Left renal cortex interstitium (tissue), 4 donors: ENCODE measurements around the gene MKKS. TPM values are rescaled to one million over a fixed set of nuclear protein-coding genes. Genes with fewer than 3 reads are reported as not detected.
"Not testable (repeated sequence)": the region's sequence is repeated elsewhere in the genome, so short reads cannot be mapped to it uniquely, and the experiment has no call there.

Source experiments
- DNase-seq, 4 donors: peaks; one replicate each; pipeline ENCODE4 v3.0.0-alpha.2; 2013; ENCODE audit warnings: low read depth in 4 of 4, low spot score in 2 of 4, missing footprints in 1 of 4
- polyA plus RNA-seq, 4 donors: library from polyadenylated mRNA; unstranded; fragments of 120-200 nt; gene quantifications; one replicate each; pipeline ENCODE4 v1.2.1, GENCODE V29; 2013; ENCODE audit not compliant: insufficient read length in 4 of 4

MKKS gene
- polyA plus RNA-seq, 4 donors = 29.8 to 39.0 (median 32.2) TPM

DNA sequence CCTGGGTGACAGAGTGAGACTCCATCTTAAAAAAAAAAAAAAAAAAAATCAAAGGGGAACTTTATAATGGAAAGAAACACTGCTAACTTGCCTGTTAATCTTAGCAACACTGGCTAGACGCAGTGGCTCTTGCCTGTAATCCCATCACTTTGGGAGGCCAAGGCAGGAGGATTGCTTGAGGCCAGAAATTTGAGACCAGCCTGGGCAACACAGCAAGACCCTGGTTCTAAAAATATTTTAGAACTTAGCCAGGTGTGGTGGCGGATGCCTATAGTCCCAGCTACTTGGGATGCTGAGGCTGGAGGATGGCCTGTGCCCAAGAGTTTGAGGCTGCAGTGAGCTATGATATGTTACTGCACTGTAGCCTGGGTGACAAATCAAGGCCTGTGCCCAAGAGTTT is 16.8 kb downstream of the MKKS start:
- DNase-seq = not testable (repeated sequence)

- no peak for DNase-seq
Measured at GRCh38 chr20:10415013-10415650, 18.9 kb downstream of the MKKS start.

- DNase-seq = no peak
Measured at GRCh38 chr20:10412591-10413408, 21.2 kb downstream of the MKKS start.

DNA sequence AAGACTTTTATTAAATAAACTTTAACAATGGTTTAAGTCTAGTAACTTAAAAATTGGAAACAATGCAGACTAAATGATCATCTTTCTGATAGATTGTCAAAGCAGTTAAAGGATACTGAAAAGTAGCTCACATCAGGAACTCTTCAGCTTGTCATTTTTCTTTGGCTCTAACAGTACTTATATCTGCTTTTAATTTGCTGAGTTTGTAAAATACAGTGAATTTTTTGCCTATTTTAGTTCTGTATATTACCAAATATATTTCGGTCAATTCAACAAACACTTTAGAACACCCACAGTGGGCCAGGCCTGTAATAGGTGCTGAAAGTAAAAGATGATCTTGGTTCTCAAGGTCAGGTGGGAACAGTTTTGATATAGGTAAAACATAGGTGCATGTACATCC is 22.3 kb downstream of the MKKS start:
- DNase-seq = no peak

DNA sequence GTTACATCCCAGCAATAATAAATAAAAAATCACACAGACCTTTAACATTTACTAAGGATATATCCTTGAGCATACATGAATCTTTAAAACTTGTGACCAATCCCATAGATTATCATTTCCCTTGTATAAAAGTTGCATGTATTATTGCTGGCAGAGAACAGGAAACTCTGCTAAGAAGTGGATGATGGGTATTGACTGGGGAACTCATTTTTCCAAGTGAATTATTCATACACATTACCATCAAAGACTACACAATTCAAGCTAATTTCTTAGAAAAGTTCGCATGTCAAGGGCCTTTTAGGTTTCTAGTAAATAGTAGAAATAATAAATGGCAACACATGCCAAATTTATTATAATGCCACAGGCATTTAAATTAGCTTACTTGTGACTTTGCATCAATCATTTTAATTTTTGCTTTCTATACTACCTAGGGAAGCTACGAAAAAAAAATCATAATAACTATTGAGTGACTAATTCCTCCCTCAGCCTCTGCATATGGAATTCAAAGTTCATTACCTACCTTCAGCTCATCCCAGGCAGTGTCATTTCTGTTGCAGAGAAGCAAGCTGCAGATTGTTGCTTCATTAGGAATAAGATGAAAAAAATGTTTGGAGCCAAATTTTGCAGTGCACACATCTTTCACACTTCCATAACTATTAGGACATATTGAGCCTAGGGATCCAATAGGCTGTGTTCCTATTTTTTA is 25.8 kb downstream of the MKKS start:
- DNase-seq = no peak

DNA sequence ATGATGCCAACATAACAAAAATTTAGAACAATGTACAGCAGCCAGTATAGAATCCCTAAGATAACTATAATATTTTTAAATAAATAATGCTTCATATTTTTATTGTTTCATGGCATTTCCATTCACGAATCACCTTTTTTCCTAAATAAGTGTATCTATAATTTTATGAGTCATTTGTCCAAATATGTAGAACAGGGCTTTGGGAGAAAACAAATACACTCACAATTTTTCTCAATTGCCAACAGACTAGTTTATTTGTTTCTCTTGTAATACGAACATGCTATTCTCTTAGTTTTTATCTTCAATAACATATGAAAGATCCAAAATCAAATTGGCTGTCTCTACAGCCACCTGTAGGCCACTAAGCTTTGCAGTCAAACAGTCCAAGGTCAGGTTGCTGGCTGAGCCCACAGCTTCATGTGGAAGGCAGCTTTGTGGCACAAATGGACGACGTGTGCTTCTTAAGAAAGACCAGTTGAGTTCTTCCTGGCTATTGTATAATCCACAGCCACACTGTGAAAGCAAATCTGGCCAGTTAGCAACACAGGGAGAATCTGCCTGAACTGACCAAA is 29.0 kb downstream of the MKKS start:
- DNase-seq = no peak

DNA sequence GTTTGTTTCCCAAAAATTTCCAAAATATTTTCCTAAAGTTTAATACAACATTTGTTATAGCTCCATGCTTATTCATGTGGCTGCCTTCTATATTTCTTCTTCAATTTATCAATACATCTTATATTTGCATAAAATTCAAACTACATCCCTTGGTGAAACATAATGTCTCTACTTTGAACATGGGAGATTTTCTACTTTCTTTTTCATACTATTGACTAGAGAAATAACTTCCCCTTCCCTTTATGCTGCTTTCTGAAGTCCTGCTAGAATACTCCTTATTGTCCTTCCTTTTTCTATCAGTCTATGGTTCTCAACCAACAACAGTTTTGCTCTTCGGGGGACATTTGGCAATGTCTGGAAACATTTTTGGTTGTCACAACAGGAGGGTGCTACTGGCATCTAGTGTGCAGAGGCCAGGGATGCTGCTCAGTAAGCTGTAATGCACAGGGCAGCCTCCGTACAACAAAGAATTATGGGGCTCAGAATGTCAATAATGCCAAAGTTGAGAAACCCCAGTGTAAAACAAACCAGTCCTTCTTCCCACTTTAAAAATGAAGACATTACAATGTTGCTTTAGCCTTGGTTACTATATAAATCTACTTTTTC is 29.9 kb downstream of the MKKS start:
- no peak for DNase-seq

DNA sequence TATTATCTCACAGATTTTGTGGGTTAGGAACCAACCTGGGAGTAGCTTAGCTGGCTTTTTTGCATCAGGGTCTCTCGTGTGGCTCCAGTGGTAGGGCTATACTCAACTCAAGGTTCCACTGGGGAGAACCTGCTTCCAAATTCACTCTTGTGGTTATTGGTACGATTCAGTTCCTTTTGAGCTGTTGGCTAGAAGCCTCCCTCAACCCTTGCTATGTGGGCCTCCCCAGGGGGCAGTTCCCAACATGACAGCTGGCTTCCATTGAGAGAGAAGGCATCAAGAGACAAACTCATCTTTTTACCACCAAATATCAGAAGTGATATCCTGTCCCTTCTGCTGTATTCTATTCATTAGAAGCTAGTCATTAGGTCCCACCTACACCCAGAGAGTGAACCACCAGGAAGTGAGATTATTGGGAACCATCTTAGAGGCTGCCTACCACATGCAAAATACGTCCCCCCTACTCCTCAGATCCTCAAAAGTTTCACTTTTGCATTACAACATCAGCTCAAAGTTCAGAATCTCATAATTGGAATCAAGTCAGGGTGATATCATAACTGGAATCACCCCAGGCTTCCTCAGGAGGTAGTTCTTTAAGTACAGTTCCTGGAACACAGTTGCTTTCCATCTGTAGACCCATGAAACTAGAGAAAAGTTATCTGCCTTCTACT is 30.9 kb downstream of the MKKS start:
- DNase-seq = no peak

DNA sequence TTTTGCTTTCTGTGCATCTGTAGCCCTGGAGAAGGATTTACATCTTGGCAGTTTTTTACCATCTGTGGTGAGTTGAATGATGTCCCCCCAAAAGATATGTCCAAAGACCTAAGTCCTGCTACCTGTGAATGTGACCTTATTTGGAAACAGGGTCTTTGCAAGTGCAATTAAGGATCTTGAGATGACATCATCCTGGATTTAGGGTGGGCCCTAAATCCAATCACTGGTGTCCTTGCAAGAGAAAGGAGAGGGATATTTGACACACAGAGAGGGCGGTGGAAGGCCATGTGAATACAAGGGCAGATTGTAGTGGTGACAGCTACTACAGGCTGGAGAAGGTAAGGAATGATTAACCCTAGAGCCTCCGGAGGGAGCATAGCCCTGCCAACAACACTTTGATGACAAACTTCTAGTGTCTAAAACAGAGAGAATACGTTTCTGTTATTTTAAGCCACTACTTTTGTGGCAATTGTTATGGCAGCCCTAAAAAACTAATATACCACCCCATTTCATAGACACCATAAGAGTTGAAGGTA is 35.1 kb downstream of the MKKS start:
- no peak for DNase-seq

DNA sequence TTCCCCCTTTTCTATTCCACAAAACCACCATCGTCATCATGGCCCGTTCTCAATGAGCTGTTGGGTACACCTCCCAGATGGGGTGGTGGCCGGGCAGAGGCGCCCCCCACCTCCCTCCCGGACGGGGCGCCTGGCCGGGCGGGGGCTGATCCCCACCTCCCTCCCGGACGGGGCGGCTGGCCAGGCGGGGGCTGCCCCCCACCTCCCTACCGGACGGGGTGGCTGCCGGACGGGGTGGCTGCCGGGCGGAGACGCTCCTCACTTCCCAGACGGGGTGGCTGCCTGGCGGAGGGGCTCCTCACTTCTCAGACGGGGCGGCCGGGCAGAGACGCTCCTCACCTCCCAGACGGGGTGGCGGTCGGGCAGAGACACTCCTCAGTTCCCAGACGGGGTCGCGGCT is 39.3 kb downstream of the MKKS start:
- DNase-seq = not testable (repeated sequence)

DNA sequence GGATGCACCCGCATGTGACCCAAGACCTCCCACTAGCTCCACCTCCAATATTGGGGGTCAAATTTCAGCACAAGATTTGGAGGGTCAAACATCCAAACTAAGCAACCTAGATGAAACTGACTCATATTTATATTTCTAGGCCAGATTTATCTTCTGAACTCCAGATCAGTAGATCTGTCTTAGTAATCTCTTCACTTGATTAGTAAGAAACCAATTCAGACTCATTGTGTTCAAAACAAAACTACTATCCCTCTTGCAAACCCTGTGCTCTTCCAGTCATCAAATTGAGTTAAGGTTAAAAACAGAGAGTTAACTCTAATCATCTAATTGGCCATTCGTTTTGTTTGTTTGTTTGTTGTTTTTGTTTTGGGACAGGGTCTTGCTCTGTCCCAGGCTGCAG is 43.3 kb downstream of the MKKS start:
- no peak for DNase-seq

- no peak for DNase-seq
Measured at GRCh38 chr20:10388597-10388996, 45.4 kb downstream of the MKKS start.

DNA sequence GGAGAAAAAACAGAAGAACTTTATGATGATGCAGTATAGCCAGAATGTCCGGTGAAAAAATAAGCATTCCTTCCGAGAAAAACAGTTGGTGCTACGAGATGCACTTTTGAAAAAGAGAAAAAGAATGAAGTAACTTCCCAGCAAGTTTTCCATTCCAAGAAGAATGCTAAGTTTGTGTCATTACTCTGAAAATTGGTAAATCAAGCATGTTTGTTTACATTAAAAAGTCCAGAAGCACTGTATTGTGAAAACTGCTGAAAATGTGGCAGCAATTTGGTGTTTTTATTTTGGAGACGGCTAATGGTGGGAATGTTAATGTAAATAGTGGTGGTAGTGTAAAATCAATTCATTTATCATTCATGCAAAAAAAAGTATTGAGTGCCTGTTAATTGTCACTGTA is 46.3 kb downstream of the MKKS start:
- DNase-seq = no peak

GRCh38 chr20:10385850-10386544 is 48.0 kb downstream of the MKKS start:
- no peak for DNase-seq

DNA sequence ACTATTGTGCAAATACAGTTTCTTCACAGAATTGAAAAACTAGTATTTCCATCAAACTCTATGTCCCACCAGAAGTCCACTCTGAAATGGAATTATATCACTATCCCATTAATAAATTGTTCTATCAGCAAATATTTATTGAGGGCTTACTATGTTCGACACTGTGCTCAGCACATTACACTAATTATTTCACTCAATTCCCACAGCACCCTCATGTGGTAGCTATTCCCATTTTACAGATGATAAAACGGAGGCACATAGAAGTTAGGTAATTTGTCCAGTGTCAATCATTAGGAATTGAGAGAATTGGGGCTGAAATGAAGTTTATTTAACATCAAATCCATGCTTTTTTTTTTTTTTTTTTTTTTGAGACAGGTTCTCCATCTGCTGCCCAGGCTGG is 52.5 kb downstream of the MKKS start:
- no peak for DNase-seq

DNA sequence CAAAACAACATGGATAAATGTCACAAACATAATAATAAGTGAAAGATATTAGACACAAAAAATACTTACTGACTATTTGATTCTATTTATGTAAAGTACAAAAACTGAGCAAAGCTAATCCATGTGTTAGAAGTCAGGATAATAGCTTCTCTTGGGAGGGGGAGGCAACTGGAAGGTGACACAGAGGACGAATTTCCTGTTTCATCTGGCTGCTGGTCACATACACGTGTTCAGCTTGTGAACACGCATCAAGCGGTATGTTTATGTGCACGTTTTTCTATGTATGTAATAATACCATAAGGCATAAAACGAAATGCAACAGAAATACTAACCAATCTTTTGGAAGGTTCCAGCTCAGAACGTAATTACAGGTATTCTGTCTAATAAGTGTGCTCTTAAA is 54.3 kb downstream of the MKKS start:
- no peak for DNase-seq

GRCh38 chr20:10376270-10377075 is 57.5 kb downstream of the MKKS start:
- DNase-seq = no peak

DNA sequence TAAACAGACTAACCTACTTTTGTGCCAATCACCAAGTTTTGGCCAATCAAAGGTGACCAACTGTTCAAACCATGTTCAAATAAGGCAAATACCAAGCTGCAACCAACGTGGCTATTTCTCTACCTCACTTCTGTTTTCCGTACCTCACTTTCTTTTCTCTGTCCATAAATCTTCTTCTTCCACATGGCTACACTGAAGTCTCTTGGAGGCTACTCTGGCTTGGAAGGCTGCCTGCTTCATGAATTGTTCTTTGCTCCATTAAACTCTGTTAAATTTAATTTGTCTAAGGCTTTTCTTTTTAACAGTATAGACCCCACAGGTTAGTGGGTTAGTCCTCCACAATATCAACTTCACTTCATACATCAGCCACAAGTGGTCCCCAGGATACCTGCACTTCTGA is 58.8 kb downstream of the MKKS start:
- DNase-seq = no peak

DNA sequence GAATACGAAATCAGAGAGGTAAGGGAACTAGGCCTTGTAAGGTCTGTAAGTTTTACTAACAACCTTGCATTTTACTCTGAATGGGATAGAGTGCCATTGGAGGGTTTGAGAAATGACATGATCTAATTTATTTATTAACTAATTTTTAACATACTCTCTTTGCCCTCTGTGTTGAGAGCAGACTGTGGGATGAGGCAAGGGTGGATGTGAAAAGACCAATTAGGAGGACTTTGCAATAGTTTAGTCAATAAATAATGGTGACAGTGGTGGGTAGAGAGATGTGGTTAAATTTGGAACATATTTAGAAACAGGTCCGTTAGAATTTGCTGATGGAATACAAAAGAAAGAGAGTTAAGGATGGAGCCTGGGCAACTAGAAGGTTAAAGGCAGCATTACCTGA is 60.0 kb downstream of the MKKS start:
- no peak for DNase-seq
